ENCODE data around the gene CALHM2.

Gene CALHM2

DNA sequence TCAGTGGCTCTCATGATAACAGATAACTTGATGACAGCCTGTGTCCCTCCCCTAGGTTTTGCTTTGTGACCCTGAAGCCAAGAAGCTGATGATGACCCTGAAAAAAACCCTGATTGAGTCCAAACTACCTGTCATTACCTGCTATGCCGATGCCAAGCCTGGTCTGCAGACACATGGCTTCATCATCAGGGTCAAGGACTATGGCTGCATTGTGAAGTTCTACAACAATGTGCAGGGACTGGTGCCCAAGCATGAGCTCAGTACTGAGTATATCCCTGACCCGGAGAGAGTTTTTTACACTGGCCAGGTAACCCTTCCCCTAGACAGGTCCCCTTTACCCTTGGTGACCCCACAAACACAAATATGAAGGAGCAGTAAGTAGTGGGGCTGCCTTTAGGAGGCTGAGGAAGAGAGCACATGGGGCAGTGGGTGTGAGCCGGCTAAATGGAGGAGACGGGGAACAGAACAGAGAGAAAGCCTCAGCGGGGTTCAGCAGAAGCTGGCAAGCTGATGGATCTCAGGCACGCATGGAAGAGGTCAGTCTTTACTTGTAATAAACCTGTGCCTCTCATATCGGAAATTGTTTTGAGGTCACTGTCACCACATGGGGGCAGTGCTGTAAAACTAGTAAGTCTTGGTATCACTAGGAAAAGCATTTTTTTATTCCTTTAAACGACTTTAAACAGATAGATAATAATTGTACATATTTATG is 35.6 kb downstream of the CALHM2 start:
- DNase-seq (ENCODE audit: low spot score) = peak; percentile 31

DNA sequence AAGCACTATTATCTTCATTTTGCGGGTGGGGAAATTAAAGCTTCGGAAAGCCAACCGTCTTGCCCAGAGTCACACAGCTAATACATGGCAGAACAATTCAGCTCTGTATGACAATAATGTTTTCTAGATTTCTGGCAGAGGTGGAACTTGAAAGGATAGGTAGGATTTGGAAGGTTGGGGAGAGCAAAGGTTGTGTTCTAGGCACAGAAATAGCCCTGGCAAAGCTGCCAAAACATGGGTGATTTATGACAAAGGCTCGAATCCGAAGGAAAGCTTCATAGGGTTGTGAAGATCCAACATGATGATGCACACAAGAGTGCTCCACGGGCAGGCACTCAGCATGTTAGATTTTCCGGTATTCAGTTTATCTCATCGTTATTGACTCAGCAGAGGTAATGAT is 36.6 kb downstream of the CALHM2 start:
- DNase-seq (ENCODE audit: low spot score) = no peak

DNA sequence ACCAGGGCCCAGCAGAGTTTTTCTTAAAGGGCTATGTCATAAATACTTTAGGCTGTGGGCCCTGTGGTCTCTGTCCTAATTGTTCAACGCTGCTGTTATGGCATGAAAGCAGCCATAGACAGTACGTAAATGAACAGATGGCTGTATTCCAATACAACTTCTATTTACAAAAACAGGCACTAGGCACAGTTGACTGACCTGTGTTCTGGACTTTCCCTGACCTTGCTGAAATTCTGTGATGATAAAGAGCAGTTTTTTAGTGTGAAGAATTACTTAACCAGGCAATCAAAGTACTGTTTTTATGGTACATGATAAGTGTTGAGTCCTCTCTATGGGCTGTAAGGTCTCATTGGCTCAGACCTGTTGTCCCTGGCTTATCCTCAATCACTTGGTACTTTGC is 38.6 kb downstream of the CALHM2 start:
- DNase-seq (ENCODE audit: low spot score) = no peak

DNA sequence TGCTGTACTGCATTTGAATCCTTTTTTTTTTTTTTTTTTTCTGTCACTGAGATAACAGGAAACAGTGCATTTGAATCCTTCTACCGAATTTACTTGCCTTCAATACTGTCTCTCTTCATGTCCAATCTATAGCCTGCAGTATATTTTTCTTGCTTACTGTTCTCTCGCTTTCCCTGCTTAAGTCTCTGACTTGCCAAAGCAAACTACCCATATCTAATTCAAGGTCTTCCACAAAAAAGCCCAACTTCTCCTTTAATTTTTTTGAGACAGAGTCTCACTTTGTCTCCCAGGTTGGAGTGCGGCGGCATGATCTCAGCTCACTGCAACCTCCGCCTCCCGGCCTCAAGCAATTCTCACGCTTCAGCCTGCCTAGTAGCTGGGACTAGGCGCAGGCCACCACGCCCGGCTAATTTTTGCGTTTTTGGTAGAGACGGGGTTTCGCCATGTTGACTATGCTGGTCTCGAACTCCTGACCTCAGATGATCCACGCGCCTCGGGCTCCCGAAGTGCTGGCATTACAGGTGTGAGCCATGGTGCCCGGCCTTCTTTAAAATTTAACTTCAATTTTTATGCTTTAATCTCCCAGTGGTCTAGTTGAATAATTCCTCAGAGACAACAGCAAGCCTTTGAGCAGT is 54.9 kb downstream of the CALHM2 start:
- DNase-seq (ENCODE audit: low spot score) = no peak

GRCh38 chr10:103396789-103397087 is 55.4 kb downstream of the CALHM2 start:
- DNase-seq (ENCODE audit: low spot score) = no peak

All from globus pallidus (tissue), 1 donor.